ENCODE data around the gene POLG2.
"Not testable (repeated sequence)": the region's sequence is repeated elsewhere in the genome, so short reads cannot be mapped to it uniquely, and the experiment has no call there.

The POLG2 gene

DNA sequence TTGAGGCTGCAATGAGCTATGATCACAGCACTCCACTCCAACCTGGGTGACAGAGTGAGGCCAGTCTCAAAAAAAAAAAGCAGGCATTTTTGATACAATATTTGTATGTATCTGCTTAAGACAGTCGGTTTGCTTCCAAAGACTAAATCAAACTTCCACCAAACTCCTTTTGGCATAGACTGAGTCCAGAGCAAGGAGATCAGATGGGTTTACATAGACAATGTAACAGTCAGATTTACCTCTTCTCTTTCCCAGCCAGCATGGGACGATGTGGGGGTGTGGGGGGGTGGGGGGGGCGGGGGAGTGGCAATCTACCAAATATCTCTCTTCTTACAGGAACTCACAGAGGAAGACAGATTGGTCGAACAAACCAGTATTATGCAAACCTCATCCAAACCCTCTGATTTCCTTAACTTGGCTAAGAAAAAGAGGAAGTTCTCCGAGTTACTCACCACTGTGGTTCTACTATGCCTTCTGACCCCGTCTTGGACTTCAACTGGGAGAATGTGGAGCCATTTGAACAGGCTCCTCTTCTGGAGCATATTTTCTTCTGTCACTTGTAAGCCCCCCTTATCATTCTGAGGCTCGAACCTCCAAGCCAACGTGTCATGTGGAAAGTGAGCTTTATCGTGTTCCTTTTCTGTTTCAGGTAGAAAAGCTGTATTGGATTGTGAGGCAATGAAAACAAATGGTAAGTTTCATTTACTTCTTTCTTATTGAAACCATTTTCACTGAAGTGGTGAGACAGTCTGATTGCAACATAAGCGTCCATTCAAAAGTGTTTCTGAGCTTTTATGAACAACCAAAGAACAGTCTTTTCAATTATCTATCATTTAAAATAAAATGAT lies 48.0 kb downstream of the POLG2 start, which contains the start of gene MILR1:
Gene MILR1, plus strand, starts transcription at position 451 of the 848 bp plus-strand sequence. Its CDS starts 54 bp downstream, at position 505.
- Histone ChIP-seq H3K4me3 (peak within 1 kb of the TSS in 2 of 7 experiments; percentile 4 to 13), H3K27ac (peak within 1 kb of the TSS in 19 of 21 experiments; percentile 13 to 80 (median 54))

DNA sequence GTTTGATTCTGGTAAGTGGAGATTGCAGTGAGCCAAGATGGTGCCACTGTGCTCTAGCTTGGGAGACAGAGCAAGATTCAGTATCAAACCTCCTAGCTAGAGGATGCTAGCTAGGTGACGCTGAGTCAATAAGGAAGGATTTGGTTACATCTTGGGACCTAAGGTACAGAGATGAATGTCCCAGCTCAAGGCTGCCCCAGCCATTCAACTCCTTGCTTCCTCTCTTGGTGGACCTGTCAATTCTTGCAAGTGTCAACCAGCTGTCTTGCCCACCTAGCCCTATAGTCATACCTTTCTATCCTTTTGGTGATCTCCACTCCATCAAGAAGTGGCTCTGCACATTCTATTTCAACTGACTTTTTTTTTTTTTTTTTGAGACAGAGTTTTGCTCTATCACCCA lies 49.3 kb downstream of the POLG2 start:
- Histone ChIP-seq H3K27ac (no peak overlapping the region), H3K4me3 (no peak overlapping the region)

DNA sequence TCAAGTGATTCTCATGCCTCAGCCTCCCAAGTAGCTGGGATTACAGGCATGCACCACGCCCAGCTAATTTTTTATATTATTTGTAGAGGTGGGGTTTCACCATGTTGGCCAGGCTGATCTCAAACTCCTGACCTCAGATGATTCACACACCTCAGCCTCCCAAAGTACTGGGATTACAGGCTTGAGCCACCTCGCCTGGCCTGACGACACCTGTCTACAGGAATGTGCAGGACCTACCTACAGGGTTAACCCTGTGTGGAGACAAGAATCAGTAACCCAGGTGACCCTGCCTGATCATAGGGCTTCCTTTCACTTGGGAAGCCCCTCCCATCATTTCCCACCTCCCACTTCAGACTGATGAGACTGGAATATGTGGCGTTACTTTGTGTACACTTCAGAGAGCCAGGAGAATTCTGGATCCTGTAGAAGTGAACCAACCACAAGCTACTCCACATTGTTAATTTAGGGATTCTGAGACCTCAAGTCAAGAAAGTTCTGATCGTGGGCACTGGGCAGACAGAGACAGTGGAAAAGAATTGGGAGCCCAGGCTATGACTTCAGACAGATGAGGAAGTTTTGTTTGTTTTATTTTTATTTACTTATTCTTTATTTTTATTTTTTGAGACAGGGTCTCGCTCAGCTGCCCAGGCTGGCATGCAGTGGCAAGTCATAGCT lies 53.6 kb downstream of the POLG2 start:
- H3K27ac ChIP-seq, result peak overlapping the region in 15 of 21 experiments; percentile 8 to 85 (median 54)
- H3K4me3 ChIP-seq, result no peak overlapping the region

DNA sequence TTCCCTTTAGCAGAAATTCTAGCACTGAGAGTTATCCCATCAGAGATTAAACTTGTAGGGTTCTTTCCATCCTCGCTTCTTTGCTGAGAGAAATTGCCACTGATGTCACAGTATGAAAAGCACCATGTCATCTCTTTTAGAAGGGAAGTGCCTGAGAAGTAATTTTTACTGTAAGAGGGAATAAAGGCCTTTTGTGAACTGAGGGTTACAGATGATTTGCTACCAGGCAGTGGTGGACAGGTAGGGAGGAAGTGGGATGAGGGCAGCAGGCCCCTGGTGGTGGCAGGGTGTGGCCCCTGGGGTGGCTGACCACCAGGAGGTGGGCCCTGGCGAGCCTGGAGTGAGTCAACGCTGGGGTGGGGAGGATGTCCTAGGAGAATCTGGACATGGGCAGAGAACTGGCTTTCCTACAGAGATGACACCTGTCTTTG lies 54.3 kb downstream of the POLG2 start:
- no peak overlapping the region for H3K4me3 ChIP-seq
- peak overlapping the region in 16 of 21 experiments; percentile 5 to 85 (median 60) for H3K27ac ChIP-seq

DNA sequence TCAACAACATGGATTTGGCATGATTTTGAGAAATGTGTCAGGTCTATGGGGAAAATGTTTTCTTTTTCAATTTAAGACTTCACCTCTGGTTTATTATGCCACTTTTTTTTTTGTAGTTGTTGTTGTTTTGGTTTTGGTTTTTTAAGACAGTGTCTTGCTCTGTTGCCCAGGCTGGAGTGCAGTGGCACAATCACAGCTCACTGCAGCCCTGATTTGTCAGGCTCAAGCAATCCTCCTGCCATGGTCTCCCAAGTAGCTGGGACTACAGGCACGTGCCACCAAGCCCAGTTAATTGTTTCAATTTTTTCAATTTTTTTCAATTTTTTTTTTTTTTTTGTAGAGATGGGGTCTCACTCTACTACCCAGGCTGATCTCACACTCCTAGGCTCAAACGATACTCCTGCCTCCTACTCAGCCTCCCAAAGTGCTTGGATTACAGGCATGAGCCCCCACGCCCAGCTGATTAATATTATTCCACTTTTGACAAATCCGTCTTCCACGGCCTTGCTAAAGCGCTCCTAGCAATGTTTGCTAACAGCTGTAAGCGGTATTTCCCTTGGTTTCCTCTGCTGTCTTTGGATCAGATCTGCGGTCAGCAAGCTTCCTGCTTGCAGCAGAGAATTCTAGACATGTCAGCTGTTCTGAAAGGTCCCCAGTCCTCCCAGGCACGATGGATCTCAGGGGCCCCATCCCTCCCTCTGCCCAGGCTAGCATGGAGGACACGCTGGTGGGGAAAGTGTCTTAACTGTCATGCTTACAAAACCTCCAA lies 54.9 kb downstream of the POLG2 start:
- H3K27ac ChIP-seq, result peak overlapping the region in 18 of 21 experiments; percentile 5 to 85 (median 60)
- H3K4me3 ChIP-seq, result no peak overlapping the region

DNA sequence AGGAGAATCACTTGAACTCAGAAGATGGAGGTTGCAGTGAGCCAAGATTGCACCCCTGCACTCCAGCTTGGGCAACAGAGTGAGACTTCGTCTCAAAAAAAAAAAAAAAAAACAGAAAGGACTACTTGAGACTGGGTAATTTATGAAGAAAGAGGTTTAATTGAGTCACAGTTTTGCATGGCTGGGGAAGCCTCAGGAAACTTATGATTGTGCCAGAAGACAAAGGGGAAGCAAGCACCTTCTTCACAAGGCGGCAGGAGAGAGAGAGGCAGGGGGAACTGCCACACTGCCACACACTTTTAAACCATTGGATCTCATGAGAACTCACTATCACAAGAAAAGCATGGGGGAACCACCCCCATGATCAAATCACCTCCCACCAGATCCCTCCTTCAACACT lies 56.9 kb downstream of the POLG2 start:
- Histone ChIP-seq H3K4me3 (no peak overlapping the region), H3K27ac (no peak overlapping the region)

DNA sequence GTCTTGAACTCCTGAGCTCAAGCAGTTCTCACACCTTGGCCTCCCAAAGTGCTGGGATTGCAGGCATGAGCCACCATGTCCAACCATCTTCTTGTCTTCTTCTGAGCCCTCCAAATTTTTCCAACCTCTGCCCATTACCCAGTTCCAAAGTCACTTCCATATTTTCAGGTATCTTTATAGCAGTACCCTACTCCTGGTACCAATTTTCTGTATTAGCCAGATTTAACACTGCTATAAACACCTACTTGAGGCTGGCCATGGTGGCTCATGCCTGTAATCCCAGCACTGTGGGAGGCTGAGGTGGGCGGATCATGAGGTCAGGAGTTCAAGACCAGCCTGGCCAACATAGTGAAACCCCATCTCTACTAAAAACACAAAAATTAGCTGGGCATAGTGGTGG lies 57.3 kb downstream of the POLG2 start:
- not testable (repeated sequence) for H3K27ac ChIP-seq, H3K4me3 ChIP-seq

DNA sequence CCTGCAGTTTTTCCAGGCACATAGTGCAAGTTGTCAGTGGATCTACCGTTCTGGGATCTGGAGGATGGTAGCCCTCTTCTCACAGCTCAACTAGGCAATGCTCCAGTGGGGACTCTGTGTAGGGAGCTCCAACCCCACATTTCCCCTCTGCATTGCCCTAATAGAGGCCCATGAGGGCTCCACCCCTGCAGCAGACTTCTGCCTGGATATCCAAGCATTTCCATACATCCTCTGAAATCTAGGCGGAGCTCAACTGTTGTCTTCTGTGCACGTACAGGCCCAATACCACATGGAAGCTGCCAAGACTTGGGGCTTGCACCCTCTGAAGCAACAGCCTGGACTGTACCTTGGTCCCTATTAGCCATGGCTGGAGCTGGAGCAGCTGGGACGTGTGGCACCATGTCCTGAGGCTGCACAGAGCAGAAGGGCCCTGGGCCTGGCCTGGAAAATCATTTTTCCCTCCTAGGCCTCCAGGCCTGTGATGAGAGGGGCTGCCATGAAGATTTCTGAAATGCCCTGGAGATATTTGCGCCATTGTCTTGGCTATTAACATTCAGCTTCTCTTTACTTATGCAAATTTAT lies 58.8 kb downstream of the POLG2 start:
- Histone ChIP-seq H3K4me3 (no peak overlapping the region), H3K27ac (no peak overlapping the region)

DNA sequence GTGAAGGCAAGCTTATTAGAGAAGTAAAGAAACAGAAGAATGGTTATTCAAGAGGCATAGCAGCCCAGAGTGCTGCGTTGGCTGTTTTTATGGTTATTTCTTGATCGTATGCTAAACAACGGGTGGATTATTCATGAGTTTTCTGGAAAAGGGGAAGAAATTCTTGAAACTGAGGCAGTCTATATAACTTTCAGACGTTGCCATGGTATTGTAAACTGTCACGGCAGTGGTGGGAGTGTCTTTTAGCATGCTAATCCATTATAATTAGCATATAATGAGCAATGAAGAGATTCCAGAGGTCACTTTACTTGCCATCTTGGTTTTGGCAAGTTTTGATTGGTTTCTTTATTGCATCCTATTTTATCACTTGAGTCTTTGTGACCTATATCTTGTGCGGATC lies 65.3 kb downstream of the POLG2 start:
- Histone ChIP-seq H3K27ac (no peak overlapping the region), H3K4me3 (no peak overlapping the region)

DNA sequence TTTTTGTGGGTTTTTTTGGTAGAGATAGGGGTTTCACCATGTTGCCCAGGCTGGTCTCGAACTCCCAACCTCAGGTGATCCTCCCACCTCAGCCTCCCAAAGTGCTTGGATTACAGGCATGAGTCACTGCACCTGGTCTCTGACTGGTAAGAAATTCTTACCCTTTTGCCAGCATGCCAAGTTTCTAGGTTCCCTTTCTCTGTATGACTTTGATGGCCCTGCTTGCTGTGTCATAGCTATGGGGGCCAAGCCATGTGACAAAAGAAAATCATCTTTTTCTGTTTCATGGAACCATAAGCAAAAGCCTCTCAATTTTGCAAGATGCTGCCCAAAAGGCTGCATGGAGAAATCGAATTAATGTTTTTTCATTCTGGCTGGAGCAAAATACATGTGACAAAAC lies 66.8 kb downstream of the POLG2 start:
- H3K4me3 ChIP-seq, H3K27ac ChIP-seq: not testable (repeated sequence)

DNA sequence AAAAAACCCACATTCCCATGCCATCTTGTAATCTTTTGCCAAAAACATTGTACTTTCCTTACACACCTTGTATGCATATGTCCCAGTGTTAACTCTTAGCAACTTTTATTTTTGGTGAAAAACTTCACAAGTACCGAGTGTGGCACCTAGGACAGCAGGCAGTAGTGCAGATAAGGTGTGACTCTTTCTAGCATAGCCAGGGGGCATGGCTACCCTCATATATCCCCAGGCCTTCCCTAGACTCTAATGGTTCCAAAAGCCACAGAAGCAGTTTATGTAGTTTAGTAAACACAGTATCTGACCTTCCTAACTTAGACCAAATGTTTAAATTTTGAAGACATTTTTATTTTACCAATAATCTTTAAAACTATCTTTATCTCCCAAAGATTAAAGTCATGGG lies 68.4 kb downstream of the POLG2 start:
- no peak overlapping the region for H3K27ac ChIP-seq

More for the DNA sequence above, 68.4 kb downstream of the POLG2 start:
- H3K4me3 ChIP-seq, result no peak overlapping the region
